AG10803 (cell line): ENCODE data around the gene STPG4.
"Not testable (repeated sequence)": the region's sequence is repeated elsewhere in the genome, so short reads cannot be mapped to it uniquely, and the experiment has no call there.

ENCODE experiments used
- DNase-seq: peaks from one replicate; pipeline ENCODE4 v3.0.0; 2010; ENCODE audit warnings: low read depth
- H3K4me3 ChIP-seq: 2 replicates; pipeline ENCODE4 v1.5.1; 2011; ENCODE audit warnings: mild to moderate bottlenecking, low read length, control low read depth
- CTCF ChIP-seq: conservative IDR thresholded peaks from 2 replicates; pipeline ENCODE4 v1.5.1; 2011; ENCODE audit warnings: mild to moderate bottlenecking, low read length, control low read depth, inconsistent platforms

The STPG4 gene

GRCh38 chr2:47172922-47173695, 18.0 kb upstream of the STPG4 start:
- no peak for DNase-seq
- TF ChIP-seq CTCF, result no peak
- peak overlapping the region; percentile 99 for H3K4me3 ChIP-seq

- no peak for TF ChIP-seq CTCF
- no peak for DNase-seq
- H3K4me3 ChIP-seq, result peak overlapping the region; percentile 99
Measured at GRCh38 chr2:47172156-47172921, 17.2 kb upstream of the STPG4 start.

GRCh38 chr2:47169784-47170183, 14.7 kb upstream of the STPG4 start:
- no peak for DNase-seq
- H3K4me3 ChIP-seq, result no peak overlapping the region; the same call in 1 of the 2 replicates
- no peak for TF ChIP-seq CTCF

GRCh38 chr2:47168895-47169294, 13.8 kb upstream of the STPG4 start:
- DNase-seq, H3K4me3 ChIP-seq: not testable (repeated sequence)

GRCh38 chr2:47167149-47167548, 12.0 kb upstream of the STPG4 start:
- H3K4me3 ChIP-seq, result no peak overlapping the region
- DNase-seq, result no peak
- TF ChIP-seq CTCF, result no peak

GRCh38 chr2:47165001-47165555, 10.0 kb upstream of the STPG4 start:
- no peak overlapping the region for H3K4me3 ChIP-seq
- no peak for DNase-seq
- TF ChIP-seq CTCF, result no peak

- no peak for TF ChIP-seq CTCF
- DNase-seq, result no peak
- no peak overlapping the region for H3K4me3 ChIP-seq
Measured at GRCh38 chr2:47162780-47163179, 7.7 kb upstream of the STPG4 start.
